ENCODE data around the gene MEPE.

GRCh38 chr4:87872028-87872427 is 39.3 kb downstream of the MEPE start:
- TF ChIP-seq POLR2A (IDR thresholded peaks at IDR 0.05; ENCODE audit: extremely low read depth, insufficient read length) (no peak), CTCF (IDR thresholded peaks at IDR 0.05; ENCODE audit: low read depth, low read length) (no peak)

Data from NB4 (cell line).